Erythroblast (primary cell): ENCODE measurements around the gene BFSP2.
"Not testable (repeated sequence)": the region's sequence is repeated elsewhere in the genome, so short reads cannot be mapped to it uniquely, and the experiment has no call there.

Experiments used
- DNase-seq, 2 experiments: peaks; one replicate each; lab custom pipeline; 2025; lab: John Stamatoyannopoulos, UW
- GATA1 ChIP-seq: IDR thresholded peaks from 2 replicates; pipeline ENCODE4 v1.6.1; 2011; ENCODE audit warnings: low read depth, mild to moderate bottlenecking, control low read depth, low read length, moderate library complexity
- POLR2A ChIP-seq: IDR thresholded peaks from 2 replicates; pipeline ENCODE4 v1.6.1; 2011; ENCODE audit warnings: mild to moderate bottlenecking, low read length

BFSP2 gene

DNA sequence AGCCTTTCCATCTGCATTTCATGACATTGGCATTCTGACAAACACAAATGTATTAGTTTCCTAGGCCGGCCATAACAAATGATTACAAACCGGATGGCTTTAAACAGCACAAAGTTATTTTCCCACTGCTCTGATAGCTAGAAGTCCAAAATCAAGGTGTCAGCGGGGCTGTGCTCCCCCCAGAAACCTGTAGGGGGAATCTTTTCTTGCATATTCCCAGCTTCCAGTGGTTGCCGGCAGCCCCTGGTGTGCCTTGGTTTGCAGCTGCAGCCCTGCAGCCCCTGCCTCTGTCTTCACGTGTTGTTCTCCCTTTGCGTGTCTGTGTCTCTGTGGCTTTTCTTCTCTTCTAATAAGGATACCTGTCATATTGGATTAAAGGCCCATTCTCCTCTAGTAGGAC is 94.6 kb downstream of the BFSP2 start:
- TF ChIP-seq GATA1 (no peak), POLR2A (no peak)
- DNase-seq: peak in 1 of 2 experiments; percentile 7

DNA sequence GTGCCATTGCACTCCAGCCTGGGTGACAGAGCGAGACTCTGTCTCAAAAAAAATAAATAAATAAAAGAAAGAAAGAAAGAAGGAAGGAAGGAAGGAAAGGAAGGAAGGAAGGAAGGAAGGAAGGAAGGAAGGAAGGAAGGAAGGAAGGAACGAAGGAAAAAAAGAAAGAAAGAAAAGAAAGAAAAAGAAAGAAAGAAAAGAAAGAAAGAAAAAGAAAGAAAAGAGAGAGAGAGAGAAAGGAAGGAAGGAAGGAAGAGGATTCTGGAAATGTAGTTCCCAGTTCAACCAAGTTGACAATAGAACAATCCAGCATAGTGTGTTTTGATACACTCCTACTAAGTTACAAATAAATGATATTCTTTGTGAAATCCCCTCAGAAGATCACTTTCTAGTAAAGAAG is 102.7 kb downstream of the BFSP2 start:
- not testable (repeated sequence) for DNase-seq

DNA sequence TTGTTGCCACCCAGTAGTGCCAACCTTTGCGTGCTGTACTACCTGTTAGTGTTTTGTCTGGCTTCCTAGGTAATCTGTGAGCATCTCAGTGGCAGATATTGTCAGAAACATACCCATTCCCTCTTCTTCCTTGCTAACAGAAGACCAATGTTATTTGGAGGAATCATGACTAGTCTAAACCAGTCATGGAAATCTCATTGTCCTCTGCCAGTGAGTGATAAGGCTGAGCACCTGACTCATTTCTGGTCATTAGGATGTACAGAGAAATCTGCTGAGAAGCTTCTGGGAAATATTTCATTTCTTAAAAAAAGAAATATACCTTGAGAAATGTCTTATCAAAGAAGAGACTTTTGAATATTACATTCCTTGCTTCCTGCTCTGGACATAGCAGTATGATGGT is 103.6 kb downstream of the BFSP2 start:
- DNase-seq: no peak
- no peak for TF ChIP-seq POLR2A
- TF ChIP-seq GATA1: no peak

DNA sequence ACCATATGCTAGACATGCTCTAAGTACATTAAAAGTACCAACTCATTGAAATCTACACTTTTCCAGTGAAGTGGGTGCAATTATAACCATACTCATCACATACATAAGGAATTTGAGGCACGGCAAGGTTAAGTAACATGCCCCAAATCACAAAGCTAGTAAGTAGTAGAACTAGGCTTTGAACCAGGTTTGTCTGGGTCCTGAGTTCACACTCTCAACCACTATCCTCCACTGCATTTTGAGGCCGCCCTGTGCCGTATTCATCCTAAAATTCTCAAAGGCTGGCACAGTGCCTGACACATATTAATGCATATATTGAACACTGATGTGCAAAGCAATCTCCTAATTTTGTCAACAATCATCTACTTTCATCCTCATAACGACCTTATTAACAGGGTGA is 104.9 kb downstream of the BFSP2 start:
- DNase-seq: no peak
- TF ChIP-seq POLR2A (no peak), GATA1 (no peak)

DNA sequence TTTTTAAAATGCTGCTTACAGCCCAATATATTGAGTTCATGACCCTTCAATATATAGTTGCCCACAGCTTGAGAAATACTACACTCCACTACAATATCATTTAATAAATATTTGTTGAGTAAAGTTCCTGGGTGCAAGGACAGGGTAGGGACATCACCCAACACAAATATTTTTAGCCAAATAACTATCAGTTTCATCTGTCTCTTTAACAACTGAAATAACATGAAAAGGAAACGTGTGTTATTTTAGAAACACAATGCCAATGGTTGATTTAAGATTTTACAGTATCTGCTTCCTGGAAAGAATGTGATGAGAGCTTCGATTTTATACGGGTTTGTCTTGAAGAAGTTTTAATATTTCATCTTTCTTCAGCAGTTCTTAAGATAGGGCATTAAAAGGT is 106.0 kb downstream of the BFSP2 start:
- TF ChIP-seq GATA1 (no peak), POLR2A (no peak)
- DNase-seq: no peak

DNA sequence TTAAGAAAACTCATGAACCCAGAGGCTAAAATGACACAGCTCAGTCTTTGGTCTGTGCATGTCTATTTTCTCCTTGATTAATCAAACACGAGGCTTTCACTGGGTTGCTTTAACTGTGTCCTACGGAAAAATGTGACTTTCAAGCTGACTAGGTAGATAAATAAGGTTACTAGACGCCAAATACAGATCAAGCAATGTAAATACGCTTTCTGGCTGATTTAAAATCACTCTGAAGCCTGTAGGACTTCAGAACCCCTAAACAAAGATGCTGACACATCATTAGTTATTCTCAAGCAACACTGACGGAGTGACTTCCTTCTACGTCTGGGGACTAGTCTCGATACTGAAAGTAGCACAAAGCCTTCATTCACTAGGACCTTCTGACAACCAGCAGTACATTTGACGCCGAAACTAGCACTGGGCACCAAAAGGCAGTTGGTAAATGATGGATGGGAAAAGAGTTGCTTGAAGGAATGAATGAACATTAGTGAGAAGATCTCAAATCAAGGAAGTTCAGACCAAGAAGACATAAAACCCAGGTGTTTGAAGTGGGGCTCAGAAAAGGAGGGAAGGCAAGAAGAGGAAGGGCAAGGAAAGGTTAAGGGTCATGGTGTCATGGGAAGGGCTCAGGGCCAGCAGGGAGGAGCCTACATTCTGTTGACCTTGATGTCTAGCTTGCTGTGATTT is 106.5 kb downstream of the BFSP2 start:
- TF ChIP-seq POLR2A (no peak), GATA1 (no peak)
- DNase-seq: no peak

DNA sequence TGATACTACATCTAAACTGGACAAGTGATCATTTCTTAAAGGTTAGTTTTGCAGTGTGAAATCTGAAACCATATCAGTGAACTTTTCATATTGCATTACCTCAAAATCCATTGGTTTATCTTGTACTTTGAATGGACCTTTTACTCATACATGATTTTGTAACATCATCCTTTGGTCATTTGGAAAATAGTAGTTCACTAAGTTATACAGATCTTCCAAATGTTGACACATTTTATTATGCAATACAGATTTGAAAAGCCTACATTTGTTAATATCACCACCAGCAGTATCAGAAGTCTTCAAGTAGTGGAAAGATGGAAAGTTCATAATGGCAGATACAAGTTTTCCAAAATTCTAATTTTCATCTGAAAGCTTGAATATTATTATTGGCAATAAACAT is 109.6 kb downstream of the BFSP2 start:
- TF ChIP-seq POLR2A (no peak), GATA1 (no peak)
- DNase-seq: no peak

DNA sequence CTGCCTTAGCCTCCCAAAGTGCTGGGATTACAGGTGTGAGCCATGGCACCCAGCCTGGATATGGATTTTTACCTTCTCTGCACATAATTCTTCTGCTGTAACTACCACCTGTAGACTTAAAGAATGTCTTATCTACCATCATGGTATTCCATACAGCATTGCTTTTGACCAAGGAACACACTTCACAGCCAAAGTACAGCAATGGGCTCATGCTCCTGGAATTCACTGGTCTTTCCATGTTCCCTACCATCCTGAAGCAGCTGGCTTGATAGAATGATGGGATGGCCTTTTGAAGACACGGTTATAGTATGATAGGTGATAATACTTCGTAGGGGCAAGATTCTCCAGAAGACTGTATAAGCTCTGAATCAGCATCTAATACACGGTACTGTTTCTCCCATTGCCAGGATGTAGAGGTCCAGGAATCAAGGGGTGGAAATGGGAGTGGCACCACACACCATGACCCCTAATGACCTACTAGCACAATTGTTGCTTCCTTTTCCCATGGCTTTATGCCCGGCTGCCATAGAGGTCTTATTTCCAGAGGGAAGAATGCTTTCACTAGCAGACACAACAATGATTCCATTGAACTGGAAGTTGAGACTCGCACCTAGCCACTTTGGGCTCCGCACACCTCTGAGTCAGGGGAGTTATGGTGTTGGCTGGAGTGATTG is 112.7 kb downstream of the BFSP2 start:
- TF ChIP-seq GATA1 (no peak), POLR2A (no peak)
- DNase-seq: no peak

DNA sequence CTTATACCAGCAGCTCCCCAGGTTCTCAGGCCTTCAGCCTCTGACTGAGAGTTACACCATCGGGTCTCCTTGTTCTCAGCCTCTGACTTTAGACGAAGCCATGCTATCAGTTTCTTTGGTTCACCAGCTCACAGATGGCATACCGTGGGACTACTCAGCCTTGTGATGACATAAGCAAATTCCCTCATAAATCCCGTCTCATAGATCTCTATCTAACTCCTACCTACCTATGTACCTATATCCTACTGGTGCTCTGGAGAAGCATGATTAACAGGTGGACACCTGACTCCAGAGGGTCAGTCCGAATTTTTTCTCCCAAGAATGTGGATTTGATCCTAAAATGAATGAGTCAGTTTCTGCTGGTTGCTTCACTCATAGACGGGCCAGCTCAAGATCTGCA is 114.6 kb downstream of the BFSP2 start:
- DNase-seq: no peak

DNA sequence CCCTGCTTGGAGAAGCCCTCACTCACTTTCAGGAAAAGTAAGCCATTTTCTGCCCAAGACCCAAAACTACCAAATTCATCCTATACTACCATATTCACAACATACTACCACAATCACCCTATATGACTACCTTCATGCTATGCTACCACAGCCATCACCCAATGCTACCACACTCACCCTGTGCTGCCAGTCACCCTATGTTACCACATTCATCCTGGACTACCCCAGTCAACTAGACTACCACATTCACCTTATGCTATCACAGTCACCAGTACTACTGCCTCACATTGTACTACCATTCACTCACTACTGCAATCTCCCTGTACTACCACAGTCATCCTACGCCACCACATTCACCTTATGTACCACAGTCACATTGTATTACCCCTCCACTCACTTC is 115.3 kb downstream of the BFSP2 start:
- TF ChIP-seq POLR2A (no peak), GATA1 (no peak)
- DNase-seq: no peak

More for the DNA sequence above, 114.6 kb downstream of the BFSP2 start:
- TF ChIP-seq POLR2A: no peak
- TF ChIP-seq GATA1: no peak

DNA sequence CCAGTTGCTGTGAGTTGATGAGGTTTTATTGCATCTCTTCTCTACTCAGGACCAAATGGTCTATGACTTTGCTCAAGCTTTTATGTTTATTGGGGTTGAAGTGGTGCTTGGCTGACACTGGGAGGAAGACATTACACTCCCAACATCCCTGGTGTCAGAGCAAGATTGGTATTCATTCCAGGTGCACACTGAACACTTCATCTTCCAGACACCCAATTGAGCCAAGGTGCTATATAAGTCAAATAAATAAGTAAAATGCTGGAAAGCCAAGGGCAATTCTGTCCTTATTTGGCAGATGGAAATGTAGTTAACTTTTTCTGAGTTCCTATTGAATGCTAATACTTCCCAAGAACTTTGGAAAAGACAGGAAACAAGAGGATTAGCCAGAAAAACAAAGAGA is 120.4 kb downstream of the BFSP2 start:
- DNase-seq: no peak
- TF ChIP-seq POLR2A (no peak), GATA1 (no peak)

DNA sequence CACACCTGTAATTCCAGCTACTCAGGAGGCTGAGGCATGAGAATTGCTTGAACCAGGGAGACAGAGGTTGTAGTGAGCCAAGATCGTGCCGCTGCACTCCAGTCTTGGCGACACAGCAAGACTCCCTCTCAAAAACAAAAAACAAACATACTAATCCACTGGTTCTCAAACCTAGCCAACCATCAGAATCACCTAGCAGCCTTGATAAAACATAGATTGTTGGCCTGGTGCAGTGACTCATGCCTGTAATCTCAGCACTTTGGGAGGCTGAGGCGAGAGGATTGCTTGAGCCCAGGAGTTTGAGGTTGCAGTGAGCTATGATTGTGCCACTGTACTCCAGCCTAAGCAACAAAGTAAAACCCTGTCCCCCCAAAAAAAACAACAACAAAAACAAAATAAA is 121.1 kb downstream of the BFSP2 start:
- not testable (repeated sequence) for DNase-seq

DNA sequence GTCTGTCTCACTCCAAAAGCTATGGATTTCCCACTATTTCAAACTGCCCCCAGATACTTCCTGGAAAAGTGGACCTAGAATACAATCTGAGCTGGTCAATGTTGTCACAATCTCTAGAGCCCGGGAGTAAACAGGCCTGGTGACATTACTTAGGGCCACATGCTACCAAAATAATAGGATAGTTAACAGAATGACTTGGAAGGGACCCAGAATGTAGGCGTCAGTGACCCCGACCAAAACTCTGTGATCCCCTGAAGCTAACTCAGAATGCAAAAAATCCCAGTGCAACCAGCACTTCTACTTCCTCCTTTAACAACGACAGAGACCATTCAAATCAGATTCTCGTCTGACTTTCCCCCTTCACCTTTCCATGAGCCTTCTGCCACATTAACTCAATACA is 122.1 kb downstream of the BFSP2 start:
- DNase-seq: no peak
- TF ChIP-seq POLR2A (no peak), GATA1 (no peak)

DNA sequence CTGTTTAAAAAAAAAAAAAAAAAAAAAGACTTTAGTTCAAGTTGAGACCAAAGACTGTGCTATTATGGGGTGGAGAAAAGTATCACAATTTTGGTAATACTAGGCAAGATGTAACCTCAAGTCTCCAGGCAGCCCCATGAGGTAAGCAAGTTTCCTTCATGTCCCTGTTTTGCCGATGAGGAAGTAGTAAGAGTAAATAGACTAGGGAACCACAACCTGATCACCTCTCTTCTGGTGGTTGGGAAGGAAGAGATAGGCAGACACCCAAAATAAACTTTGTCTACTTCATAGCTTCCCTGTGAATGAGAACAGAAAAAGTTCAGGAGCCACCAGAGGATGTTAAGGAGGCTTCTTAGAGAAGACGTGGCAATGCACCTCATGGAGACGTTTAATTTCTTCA is 123.9 kb downstream of the BFSP2 start:
- not testable (repeated sequence) for DNase-seq
